ENCODE data around the gene MCM7.
A peak's percentile ranks its signal among the peaks of the same experiment; 100 is the strongest.

Gene MCM7

DNA sequence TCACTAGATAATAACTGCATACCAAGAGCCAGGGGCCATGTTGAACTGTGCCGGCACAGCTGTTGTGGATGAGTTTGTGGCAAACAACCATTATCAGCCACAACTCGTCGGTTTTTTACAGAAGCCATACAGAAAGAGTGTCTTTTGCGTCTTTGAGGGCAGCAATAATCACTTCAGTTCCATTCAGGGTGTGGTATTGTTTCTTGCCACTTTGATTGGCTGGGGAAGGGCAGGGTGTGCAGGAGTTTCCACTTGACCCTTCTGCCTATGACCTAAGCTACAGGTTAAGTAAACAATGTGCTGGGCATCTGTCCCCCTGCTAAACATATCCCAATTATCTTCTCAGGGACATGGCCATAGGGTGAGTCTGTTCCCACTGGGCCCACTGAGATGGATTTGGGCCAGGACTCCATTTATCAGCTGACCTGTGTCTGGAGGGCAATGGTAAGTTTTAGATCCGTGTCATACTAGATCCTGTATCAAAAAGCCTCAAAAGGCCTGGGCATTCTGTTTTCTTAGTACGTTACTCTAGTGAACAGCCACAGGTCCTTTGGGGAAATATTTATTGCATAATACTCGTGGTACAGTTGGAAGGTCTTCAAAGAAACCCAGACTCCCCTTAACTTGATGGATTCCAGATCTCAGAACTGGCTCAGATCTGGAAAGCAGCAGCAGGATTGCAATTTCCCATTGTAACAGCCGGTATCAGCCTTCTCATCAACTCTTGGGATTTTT is 35.6 kb downstream of the MCM7 start:
- Histone ChIP-seq H3K9me3 (replicated peaks in 1 of 11) (peaks cover 15 to 22% (median 17%) of the 10 kb centered on the region in 11 experiments), H3K27me3 (no peaks in the 10 kb centered on the region), H3K4me1 (peaks cover 0 to 15% (median 5%) of the 10 kb centered on the region in 10 experiments; a peak in 9 of 20 replicates), H3K4me2 (peak overlapping the region in 7 of 11 experiments; percentile 3 to 36 (median 19); a peak in 8 of 22 replicates), H3K9ac (no peak overlapping the region), H3K36me3 (peaks cover 81 to 100% (median 96%) of the 10 kb centered on the region in 11 experiments), H4K20me1 (peaks cover 0 to 25% (median 7%) of the 10 kb centered on the region in 11 experiments; a peak in 10 of 22 replicates), H3K27ac (peak overlapping the region in 4 of 11 experiments; percentile 10 to 34 (median 22); a peak in 3 of 22 replicates), H3K4me3 (no peak overlapping the region)
- peak in 6 of 11 experiments; percentile 6 to 84 (median 53); a peak in 8 of 22 replicates for TF ChIP-seq Cebpa-rat (IDR thresholded peaks at IDR 0.05)

DNA sequence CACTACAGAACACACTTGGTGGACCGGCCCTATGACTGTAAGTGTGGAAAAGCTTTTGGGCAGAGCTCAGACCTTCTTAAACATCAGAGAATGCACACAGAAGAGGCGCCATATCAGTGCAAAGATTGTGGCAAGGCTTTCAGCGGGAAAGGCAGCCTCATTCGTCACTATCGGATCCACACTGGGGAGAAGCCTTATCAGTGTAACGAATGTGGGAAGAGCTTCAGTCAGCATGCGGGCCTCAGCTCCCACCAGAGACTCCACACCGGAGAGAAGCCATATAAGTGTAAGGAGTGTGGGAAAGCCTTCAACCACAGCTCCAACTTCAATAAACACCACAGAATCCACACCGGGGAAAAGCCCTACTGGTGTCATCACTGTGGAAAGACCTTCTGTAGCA is 37.0 kb downstream of the MCM7 start:
- no peak overlapping the region for H3K27ac ChIP-seq
- no peak overlapping the region for H3K4me2 ChIP-seq
- no peak overlapping the region for H3K9ac ChIP-seq
- no peak overlapping the region for H3K4me3 ChIP-seq
- peaks cover under 1 to 7% (median 3%) of the 10 kb centered on the region in 11 experiments; a peak in 17 of 22 replicates for H3K9me3 ChIP-seq (replicated peaks in 1 of 11)
- peaks cover 0 to 25% (median 7%) of the 10 kb centered on the region in 11 experiments; a peak in 10 of 22 replicates for H4K20me1 ChIP-seq
- peaks cover 0 to 15% (median 8%) of the 10 kb centered on the region in 10 experiments; a peak in 13 of 20 replicates for H3K4me1 ChIP-seq
- H3K27me3 ChIP-seq = no peaks in the 10 kb centered on the region
- no peak for TF ChIP-seq Cebpa-rat (IDR thresholded peaks at IDR 0.05)
- H3K36me3 ChIP-seq = peaks cover 74 to 100% (median 93%) of the 10 kb centered on the region in 11 experiments

DNA sequence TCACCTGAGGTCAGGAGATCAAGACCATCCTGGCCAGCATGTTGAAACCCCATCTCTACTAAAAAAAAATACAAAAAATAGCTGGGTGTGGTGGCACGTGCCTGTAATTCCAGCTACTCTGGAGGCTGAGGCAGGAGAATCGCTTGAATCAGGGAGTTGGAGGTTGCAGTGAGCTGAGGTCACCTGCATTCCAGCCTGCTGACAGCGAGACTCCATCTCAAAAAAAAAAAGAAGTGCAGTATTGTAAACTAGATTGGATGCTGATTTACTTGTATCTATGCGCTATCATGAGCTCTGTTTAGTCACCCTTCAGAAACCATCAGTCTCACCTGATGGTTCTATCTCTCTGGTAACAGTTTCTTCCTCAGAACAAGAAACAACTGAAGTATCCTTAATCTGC is 37.8 kb downstream of the MCM7 start:
- H3K4me2 ChIP-seq = no peak overlapping the region
- H3K9me3 ChIP-seq (replicated peaks in 1 of 11) = no peaks in the 10 kb centered on the region; a peak in 1 of 22 replicates
- no peak for TF ChIP-seq Cebpa-rat (IDR thresholded peaks at IDR 0.05)
- H3K4me3 ChIP-seq = no peak overlapping the region
- H3K27ac ChIP-seq = no peak overlapping the region
- H3K27me3 ChIP-seq = no peaks in the 10 kb centered on the region
- H3K36me3 ChIP-seq = peaks cover 71 to 100% (median 93%) of the 10 kb centered on the region in 11 experiments
- H3K4me1 ChIP-seq = peaks cover 0 to 17% (median 11%) of the 10 kb centered on the region in 10 experiments; a peak in 13 of 20 replicates
- H3K9ac ChIP-seq = no peak overlapping the region; a peak in 2 of 22 replicates
- H4K20me1 ChIP-seq = peaks cover 0 to 25% (median 7%) of the 10 kb centered on the region in 11 experiments; a peak in 10 of 22 replicates

DNA sequence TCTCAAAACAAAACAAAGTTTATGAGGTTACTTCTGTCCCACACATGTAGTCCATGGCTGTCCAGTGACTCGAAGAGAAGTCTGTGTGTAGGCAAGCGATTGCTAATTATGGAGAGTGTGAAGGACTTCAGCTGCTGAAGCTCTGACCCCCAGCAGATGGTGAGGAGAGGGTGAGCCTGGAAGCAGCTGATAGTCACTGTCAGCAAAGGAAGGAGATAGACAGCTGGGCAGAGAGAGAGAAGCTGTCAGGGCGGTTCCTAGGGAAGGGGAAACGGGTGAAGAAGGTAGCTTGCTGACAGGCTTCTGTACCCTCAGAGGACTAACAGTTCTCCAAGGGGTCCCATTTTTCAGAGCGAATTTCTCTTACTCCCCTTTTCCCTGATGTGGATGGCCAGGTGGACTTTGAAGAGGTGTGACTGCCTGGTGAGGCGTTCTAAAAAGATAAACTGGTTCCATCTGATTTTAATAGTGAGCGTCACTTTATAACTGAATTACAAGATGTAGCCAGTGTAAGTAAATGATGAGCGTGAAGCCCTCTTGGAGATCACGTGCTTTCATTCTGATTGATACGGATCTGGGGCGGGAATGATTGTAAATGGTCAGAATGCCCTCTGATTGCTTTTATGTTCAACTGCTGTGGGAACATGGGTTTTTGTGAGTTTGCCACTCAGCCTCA is 39.5 kb downstream of the MCM7 start:
- Histone ChIP-seq H3K27ac (no peak overlapping the region), H3K4me3 (no peak overlapping the region), H3K36me3 (peaks cover 83 to 100% (median 93%) of the 10 kb centered on the region in 11 experiments), H3K9me3 (replicated peaks in 1 of 11) (no peaks in the 10 kb centered on the region), H3K27me3 (no peaks in the 10 kb centered on the region), H3K4me1 (peaks cover 0 to 20% (median 10%) of the 10 kb centered on the region in 10 experiments; a peak in 13 of 20 replicates), H3K9ac (no peak overlapping the region), H4K20me1 (peaks cover 0 to 18% (median 7%) of the 10 kb centered on the region in 11 experiments; a peak in 8 of 22 replicates), H3K4me2 (no peak overlapping the region)
- TF ChIP-seq Cebpa-rat (IDR thresholded peaks at IDR 0.05) = no peak

DNA sequence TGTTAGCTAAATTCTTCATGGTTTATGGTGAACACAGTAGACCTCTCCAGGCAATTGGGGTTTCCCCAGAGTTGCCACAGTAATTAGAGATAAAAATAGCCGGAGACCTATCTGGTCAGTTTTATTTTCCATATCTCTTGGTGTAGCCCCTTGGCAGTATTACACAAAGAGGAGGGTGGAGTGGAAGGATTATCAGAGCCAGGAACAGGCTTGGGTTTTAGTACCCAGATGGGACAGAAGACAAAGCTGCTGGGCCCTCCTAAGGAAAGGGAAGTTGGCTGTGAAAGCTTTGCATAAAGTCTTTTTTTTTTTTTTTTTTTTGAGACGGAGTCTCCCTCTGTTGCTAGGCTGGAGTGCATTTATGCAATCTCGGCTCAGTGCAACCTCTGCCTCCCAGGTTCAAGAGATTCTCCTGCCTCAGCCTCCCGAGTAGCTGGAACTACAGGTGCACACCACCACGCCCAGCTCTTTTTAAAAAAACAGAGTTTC is 41.9 kb downstream of the MCM7 start:
- H3K4me1 ChIP-seq = peaks cover 0 to 20% (median 0%) of the 10 kb centered on the region in 10 experiments; a peak in 5 of 20 replicates
- H4K20me1 ChIP-seq = peaks cover 0 to 7% (median 0%) of the 10 kb centered on the region in 11 experiments; a peak in 4 of 22 replicates
- no peak overlapping the region; a peak in 1 of 22 replicates for H3K9ac ChIP-seq
- TF ChIP-seq Cebpa-rat (IDR thresholded peaks at IDR 0.05) = no peak
- no peak overlapping the region for H3K27ac ChIP-seq
- no peaks in the 10 kb centered on the region for H3K27me3 ChIP-seq
- peaks cover 67 to 83% (median 73%) of the 10 kb centered on the region in 11 experiments for H3K36me3 ChIP-seq
- H3K4me2 ChIP-seq = peak overlapping the region in 2 of 11 experiments; percentile 39 to 52; a peak in 4 of 22 replicates
- H3K4me3 ChIP-seq = no peak overlapping the region
- no peaks in the 10 kb centered on the region for H3K9me3 ChIP-seq (replicated peaks in 1 of 11)

DNA sequence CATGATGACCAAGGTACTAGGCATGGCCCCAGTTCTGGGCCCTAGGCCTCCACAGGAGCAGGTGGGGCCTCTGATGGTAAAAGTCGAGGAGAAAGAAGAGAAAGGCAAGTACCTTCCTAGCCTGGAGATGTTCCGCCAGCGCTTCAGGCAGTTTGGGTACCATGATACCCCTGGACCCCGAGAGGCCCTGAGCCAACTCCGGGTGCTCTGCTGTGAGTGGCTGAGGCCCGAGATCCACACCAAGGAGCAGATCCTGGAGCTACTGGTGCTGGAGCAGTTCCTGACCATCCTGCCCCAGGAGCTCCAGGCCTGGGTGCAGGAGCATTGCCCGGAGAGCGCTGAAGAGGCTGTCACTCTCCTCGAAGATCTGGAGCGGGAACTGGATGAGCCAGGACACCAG is 44.2 kb downstream of the MCM7 start:
- Histone ChIP-seq H3K4me2 (no peak overlapping the region), H3K9ac (peak overlapping the region in 2 of 11 experiments; percentile 18 to 42; a peak in 1 of 22 replicates), H3K36me3 (peaks cover 44 to 60% (median 53%) of the 10 kb centered on the region in 11 experiments), H3K27me3 (no peaks in the 10 kb centered on the region), H3K4me1 (peaks cover 0 to 30% (median 7%) of the 10 kb centered on the region in 10 experiments; a peak in 9 of 20 replicates), H4K20me1 (peaks cover 0 to 7% (median 0%) of the 10 kb centered on the region in 11 experiments; a peak in 2 of 22 replicates), H3K9me3 (replicated peaks in 1 of 11) (no peaks in the 10 kb centered on the region), H3K4me3 (no peak overlapping the region), H3K27ac (no peak overlapping the region)
- no peak for TF ChIP-seq Cebpa-rat (IDR thresholded peaks at IDR 0.05)

DNA sequence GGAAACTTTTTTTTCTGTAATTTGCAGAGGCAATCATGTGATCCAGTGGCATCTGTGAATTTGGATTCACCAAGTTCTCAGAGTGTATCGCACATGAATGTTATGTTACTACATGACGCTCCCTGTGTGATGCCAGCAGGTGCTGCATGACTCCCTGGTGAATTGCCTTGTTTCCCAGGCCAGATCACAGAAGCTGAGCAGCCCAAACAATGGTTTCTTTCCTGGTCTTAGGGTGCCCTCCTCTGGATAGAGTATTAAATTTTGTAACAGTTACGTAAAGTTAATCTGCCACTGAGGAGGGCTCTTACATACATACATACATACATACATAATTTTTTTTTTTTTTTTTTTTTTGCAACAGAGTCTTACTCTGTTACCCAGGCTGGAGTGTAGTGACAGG is 48.0 kb downstream of the MCM7 start:
- H3K9ac ChIP-seq = no peak overlapping the region
- TF ChIP-seq Cebpa-rat (IDR thresholded peaks at IDR 0.05) = no peak
- peak overlapping the region in 3 of 11 experiments; percentile 1 to 10 (median 3); a peak in 2 of 22 replicates for H3K4me2 ChIP-seq
- peaks cover 8 to 29% (median 18%) of the 10 kb centered on the region in 10 experiments; a peak in 18 of 20 replicates for H3K4me1 ChIP-seq
- H3K9me3 ChIP-seq (replicated peaks in 1 of 11) = no peaks in the 10 kb centered on the region
- peaks cover 0 to 7% (median 0%) of the 10 kb centered on the region in 11 experiments; a peak in 2 of 22 replicates for H4K20me1 ChIP-seq
- no peaks in the 10 kb centered on the region for H3K27me3 ChIP-seq
- H3K4me3 ChIP-seq = no peak overlapping the region
- H3K27ac ChIP-seq = no peak overlapping the region
- H3K36me3 ChIP-seq = peaks cover 14 to 23% (median 19%) of the 10 kb centered on the region in 11 experiments

DNA sequence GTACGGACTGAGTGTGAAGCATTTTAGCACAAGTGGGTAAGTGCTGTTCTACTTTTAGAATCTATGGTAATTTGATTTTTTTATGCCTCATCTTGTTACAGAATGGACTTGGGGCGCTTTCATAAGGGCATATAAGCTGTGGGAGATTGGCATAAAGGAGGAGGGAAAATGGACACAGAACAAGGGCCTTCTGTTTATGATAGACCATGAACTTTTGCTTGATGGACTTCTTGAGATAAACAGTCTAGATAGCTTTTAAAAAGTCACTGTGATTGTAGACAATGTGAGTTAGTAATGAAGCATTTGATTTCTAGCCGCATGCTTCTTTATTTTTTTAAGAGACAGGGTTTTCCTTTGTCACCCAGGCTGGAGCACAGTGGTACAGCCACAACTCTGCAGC is 49.6 kb downstream of the MCM7 start:
- Histone ChIP-seq H4K20me1 (peaks cover 0 to 7% (median 0%) of the 10 kb centered on the region in 11 experiments; a peak in 2 of 22 replicates), H3K27ac (no peak overlapping the region), H3K4me1 (peaks cover 8 to 27% (median 18%) of the 10 kb centered on the region in 10 experiments; a peak in 18 of 20 replicates), H3K9ac (peak overlapping the region in 2 of 11 experiments; percentile 22 to 35; a peak in 1 of 22 replicates), H3K4me3 (no peak overlapping the region), H3K9me3 (replicated peaks in 1 of 11) (no peaks in the 10 kb centered on the region), H3K27me3 (no peaks in the 10 kb centered on the region), H3K36me3 (peaks cover 0 to 7% (median 3%) of the 10 kb centered on the region in 11 experiments; a peak in 9 of 22 replicates), H3K4me2 (no peak overlapping the region)
- no peak for TF ChIP-seq Cebpa-rat (IDR thresholded peaks at IDR 0.05)

Measured in BLaER1 treated with 17β-estradiol and CSF1 and Interleukin-3, amounts not matched to agents 10 nM and 100 nM (cell line).